Omental fat pad (tissue), 4 donors: Measurements from ENCODE around the gene EFHD2. TPM values are rescaled to one million over a fixed set of nuclear protein-coding genes. Genes with fewer than 3 reads are reported as not detected.

Source experiments
- ATAC-seq: fragments of 150-250 bp; one replicate; pipeline ENCODE4 v1.9.1; 2016; ENCODE audit warnings: mild to moderate bottlenecking, moderate library complexity; ENCODE audit not compliant: low FRiP score
- DNase-seq: peaks from one replicate; pipeline ENCODE4 v3.0.0-alpha.2; 2019; ENCODE audit warnings: low spot score
- CTCF ChIP-seq, 3 donors: fragments of 450-650 bp; IDR thresholded peaks; one replicate each; pipeline ENCODE4 v1.5.1; 2016 to 2017; ENCODE audit warnings: antibody characterized with exemption in 3 of 3, mild to moderate bottlenecking in 3 of 3, moderate library complexity in 2 of 3
- total RNA-seq, 4 donors: library from RNA; depleted of rRNA; stranded (reverse); fragments of >200 nt; gene quantifications; one replicate each; pipeline ENCODE4 v1.1.0, GENCODE V29; 2016

The EFHD2 gene
- total RNA-seq, 4 donors from 2014 or later, result 35.6 to 120 (median 54.4) TPM

- no peak for TF ChIP-seq CTCF (IDR thresholded peaks at IDR 0.05)
- no peak for ATAC-seq
- no peak for DNase-seq
These were observed 749 bp upstream of the EFHD2 start for GRCh38 chr1:15408890-15409387.

GRCh38 chr1:15410223-15410883 is 665 bp downstream of the EFHD2 start:
- TF ChIP-seq CTCF (IDR thresholded peaks at IDR 0.05), result no peak
- ATAC-seq (no peak), DNase-seq (no peak)

GRCh38 chr1:15410884-15411245 is 1.2 kb downstream of the EFHD2 start:
- TF ChIP-seq CTCF (IDR thresholded peaks at IDR 0.05), result no peak
- ATAC-seq (no peak), DNase-seq (no peak)

GRCh38 chr1:15411593-15412137 is 2.0 kb downstream of the EFHD2 start:
- DNase-seq, result no peak
- no peak for TF ChIP-seq CTCF (IDR thresholded peaks at IDR 0.05)
- ATAC-seq, result no peak

- ATAC-seq (no peak), DNase-seq (no peak)
- TF ChIP-seq CTCF (IDR thresholded peaks at IDR 0.05), result no peak
These were observed 2.6 kb downstream of the EFHD2 start for GRCh38 chr1:15412175-15412800.

- TF ChIP-seq CTCF (IDR thresholded peaks at IDR 0.05), result no peak
- ATAC-seq, result no peak
- DNase-seq, result no peak
These were observed 3.2 kb downstream of the EFHD2 start for GRCh38 chr1:15412843-15413242.
